HepG2 (cell line): ENCODE measurements around the gene LRBA. TPM values are rescaled to one million over a fixed set of nuclear protein-coding genes. Genes with fewer than 3 reads are reported as not detected.

Experiments
- ADNP ChIP-seq: sonication (generic); formaldehyde crosslinking; IDR thresholded peaks from 2 replicates; pipeline ENCODE4 v1.4.0; 2020; ENCODE audit warnings: missing genetic modification reagents
- ELF1 ChIP-seq: sonication (generic); formaldehyde crosslinking; IDR thresholded peaks from 2 replicates; pipeline ENCODE4 v1.4.0; 2020; ENCODE audit warnings: missing genetic modification reagents
- IRF2 ChIP-seq: IDR thresholded peaks from 2 replicates; pipeline ENCODE4 v1.6.1; 2018; ENCODE audit warnings: missing genetic modification reagents, missing compliant biosample characterization
- IRF9 ChIP-seq: sonication (generic); formaldehyde crosslinking; IDR thresholded peaks from 2 replicates; pipeline ENCODE4 v1.8.0; 2022; ENCODE audit warnings: missing genetic modification reagents, mild to moderate bottlenecking, borderline replicate concordance
- NBN ChIP-seq: fragments of 450-650 bp; conservative IDR thresholded peaks from 2 replicates; pipeline ENCODE4 v1.6.1; 2017
- PLRG1 ChIP-seq: fragments of 450-650 bp; conservative IDR thresholded peaks from 2 replicates; pipeline ENCODE4 v1.6.1; 2016
- ZBTB1 ChIP-seq: sonication (generic); formaldehyde crosslinking; IDR thresholded peaks from 2 replicates; pipeline ENCODE4 v1.4.0; 2020; ENCODE audit warnings: missing genetic modification reagents, borderline replicate concordance
- ZBTB14 ChIP-seq: sonication (generic); formaldehyde crosslinking; IDR thresholded peaks from 2 replicates; pipeline ENCODE4 v1.4.0; 2020; ENCODE audit warnings: missing genetic modification reagents
- ZBTB4 ChIP-seq: sonication (generic); formaldehyde crosslinking; IDR thresholded peaks from 2 replicates; pipeline ENCODE4 v1.4.0; 2020; ENCODE audit warnings: missing genetic modification reagents, mild to moderate bottlenecking, borderline replicate concordance
- ZNF333 ChIP-seq: sonication (generic); formaldehyde crosslinking; IDR thresholded peaks from 2 replicates; pipeline ENCODE4 v1.4.0; 2020; ENCODE audit warnings: mild to moderate bottlenecking, missing genetic modification reagents, borderline replicate concordance
- ZNF674 ChIP-seq: sonication (generic); formaldehyde crosslinking; IDR thresholded peaks from 2 replicates; pipeline ENCODE4 v1.5.0; 2020; ENCODE audit warnings: low read depth, mild to moderate bottlenecking, missing genetic modification reagents
- ZNF746 ChIP-seq: sonication (generic); formaldehyde crosslinking; IDR thresholded peaks from 2 replicates; pipeline ENCODE4 v1.8.0; 2022; ENCODE audit warnings: mild to moderate bottlenecking, missing genetic modification reagents
- ZNF747 ChIP-seq: sonication (generic); formaldehyde crosslinking; IDR thresholded peaks from 2 replicates; pipeline ENCODE4 v1.8.1; 2023; ENCODE audit warnings: missing genetic modification reagents, mild to moderate bottlenecking, borderline replicate concordance
- ZNF788 ChIP-seq: sonication (generic); formaldehyde crosslinking; IDR thresholded peaks from 2 replicates; pipeline ENCODE4 v1.5.0; 2020; ENCODE audit warnings: mild to moderate bottlenecking, missing genetic modification reagents, borderline replicate concordance
- ZSCAN20 ChIP-seq: sonication (generic); formaldehyde crosslinking; IDR thresholded peaks from 2 replicates; pipeline ENCODE4 v1.4.0; 2020; ENCODE audit warnings: missing genetic modification reagents, mild to moderate bottlenecking, borderline replicate concordance
- polyA plus RNA-seq, 8 experiments: library from polyadenylated mRNA; depleted of rRNA in 3 of 8; stranded (reverse) in 7 of 8; unstranded in 1 of 8; fragments of >200 nt; fragmentation: Illumina TruSeq in 4 of 8; extraction: Trizol in 4 of 8; gene quantifications; 2 replicates each; pipeline versions ENCODE4 v1.2.1 to v1.2.3, GENCODE V29; 2011 to 2016; ENCODE audit warnings: low read depth in 4 of 8, missing spikeins in 1 of 8, mixed read lengths in 1 of 8; ENCODE audit not compliant: insufficient read depth in 1 of 8
- total RNA-seq, 5 experiments: library from RNA; depleted of rRNA; stranded (reverse); fragments of >200 nt; fragmentation: Illumina TruSeq; extraction: Trizol; gene quantifications; 2 replicates each; pipeline ENCODE4 v1.2.3, GENCODE V29; 2016; ENCODE audit warnings: low read depth in 1 of 5
- TF ChIP-seq, protein P1 (sequence below): sonication (generic); formaldehyde crosslinking; conservative IDR thresholded peaks from 2 replicates; pipeline ENCODE4 v1.4.0; 2020; ENCODE audit warnings: missing genetic modification reagents
- TF ChIP-seq, protein P2 (sequence below): sonication (generic); formaldehyde crosslinking; IDR thresholded peaks from 2 replicates; pipeline ENCODE4 v1.5.0; 2020; ENCODE audit warnings: mild to moderate bottlenecking, missing genetic modification reagents
- TF ChIP-seq, protein P3 (sequence below): sonication (generic); formaldehyde crosslinking; IDR thresholded peaks from 2 replicates; pipeline ENCODE4 v1.5.1; 2020; ENCODE audit warnings: missing genetic modification reagents, mild to moderate bottlenecking, borderline replicate concordance

The LRBA gene
- total and polyA plus RNA-seq, 2 of the 13 experiments (the other 11 are each of a cell fraction or from before 2014, with no cell fraction given), result 21.0 to 37.2 TPM

DNA sequence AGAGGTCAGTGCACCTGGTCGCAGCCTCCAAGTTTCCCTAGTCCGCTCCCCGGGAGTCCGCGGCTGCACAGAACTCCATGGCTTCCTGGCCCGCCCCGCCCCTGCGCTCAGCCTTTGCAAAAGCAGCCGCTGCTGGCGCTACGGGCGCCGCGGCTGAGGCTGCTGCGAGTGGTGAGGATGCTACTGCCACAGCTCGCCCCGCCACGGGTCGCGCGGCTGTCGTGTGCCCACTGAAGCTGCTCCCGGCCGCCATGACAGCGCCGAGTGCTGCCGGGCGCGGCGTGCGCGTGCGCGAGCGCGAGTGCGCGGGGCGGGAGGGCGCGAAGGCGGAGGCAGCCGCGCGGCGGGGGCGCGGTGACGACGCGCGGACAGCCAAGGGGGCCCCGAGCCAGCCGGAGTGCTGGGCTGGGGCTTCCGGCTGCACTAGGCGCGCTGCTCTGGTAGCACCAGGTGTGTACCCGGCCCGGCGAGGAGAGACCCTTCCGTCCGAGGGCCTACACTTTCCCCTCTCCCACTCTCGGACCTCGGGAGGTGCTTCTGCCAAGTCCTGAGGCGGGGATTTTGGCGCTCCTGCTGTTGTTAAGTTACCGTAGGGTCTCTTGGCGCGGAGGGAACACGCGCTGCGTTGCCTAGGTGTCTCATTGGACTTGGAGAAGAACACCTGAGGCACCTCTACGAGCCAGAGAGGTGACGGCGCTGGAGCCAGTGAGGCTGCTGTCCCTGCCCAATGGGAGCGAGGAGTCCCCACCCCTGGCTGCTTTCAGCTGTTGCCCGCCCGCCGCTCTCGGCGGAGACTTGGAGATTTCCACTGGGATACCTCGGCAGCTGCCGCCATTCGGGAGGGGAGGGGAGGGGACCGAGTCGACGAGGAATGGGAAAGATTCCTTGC, 619 bp upstream of the LRBA start (continued):
- peak; percentile 75; the same call in 1 of the 2 replicates for TF ChIP-seq IRF9 (CRISPR knock-in tag)
- TF ChIP-seq, protein P1, sequence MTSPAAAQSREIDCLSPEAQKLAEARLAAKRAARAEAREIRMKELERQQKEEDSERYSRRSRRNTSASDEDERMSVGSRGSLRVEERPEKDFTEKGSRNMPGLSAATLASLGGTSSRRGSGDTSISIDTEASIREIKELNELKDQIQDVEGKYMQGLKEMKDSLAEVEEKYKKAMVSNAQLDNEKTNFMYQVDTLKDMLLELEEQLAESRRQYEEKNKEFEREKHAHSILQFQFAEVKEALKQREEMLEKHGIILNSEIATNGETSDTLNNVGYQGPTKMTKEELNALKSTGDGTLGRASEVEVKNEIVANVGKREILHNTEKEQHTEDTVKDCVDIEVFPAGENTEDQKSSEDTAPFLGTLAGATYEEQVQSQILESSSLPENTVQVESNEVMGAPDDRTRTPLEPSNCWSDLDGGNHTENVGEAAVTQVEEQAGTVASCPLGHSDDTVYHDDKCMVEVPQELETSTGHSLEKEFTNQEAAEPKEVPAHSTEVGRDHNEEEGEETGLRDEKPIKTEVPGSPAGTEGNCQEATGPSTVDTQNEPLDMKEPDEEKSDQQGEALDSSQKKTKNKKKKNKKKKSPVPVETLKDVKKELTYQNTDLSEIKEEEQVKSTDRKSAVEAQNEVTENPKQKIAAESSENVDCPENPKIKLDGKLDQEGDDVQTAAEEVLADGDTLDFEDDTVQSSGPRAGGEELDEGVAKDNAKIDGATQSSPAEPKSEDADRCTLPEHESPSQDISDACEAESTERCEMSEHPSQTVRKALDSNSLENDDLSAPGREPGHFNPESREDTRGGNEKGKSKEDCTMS, result no peak
- peak; percentile 96 for TF ChIP-seq ZBTB14 (CRISPR knock-in tag)
- TF ChIP-seq, protein P2, sequence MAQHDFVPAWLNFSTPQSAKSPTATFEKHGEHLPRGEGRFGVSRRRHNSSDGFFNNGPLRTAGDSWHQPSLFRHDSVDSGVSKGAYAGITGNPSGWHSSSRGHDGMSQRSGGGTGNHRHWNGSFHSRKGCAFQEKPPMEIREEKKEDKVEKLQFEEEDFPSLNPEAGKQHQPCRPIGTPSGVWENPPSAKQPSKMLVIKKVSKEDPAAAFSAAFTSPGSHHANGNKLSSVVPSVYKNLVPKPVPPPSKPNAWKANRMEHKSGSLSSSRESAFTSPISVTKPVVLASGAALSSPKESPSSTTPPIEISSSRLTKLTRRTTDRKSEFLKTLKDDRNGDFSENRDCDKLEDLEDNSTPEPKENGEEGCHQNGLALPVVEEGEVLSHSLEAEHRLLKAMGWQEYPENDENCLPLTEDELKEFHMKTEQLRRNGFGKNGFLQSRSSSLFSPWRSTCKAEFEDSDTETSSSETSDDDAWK (CRISPR knock-in tag), result no peak
- peak; percentile 41; the same call in 1 of the 2 replicates for TF ChIP-seq ELF1
- no peak for TF ChIP-seq PLRG1
- no peak for TF ChIP-seq ZBTB4 (CRISPR knock-in tag)
- TF ChIP-seq IRF2 (CRISPR knock-in tag), result no peak
- no peak for TF ChIP-seq ZNF333 (CRISPR knock-in tag)
- TF ChIP-seq, protein P3, sequence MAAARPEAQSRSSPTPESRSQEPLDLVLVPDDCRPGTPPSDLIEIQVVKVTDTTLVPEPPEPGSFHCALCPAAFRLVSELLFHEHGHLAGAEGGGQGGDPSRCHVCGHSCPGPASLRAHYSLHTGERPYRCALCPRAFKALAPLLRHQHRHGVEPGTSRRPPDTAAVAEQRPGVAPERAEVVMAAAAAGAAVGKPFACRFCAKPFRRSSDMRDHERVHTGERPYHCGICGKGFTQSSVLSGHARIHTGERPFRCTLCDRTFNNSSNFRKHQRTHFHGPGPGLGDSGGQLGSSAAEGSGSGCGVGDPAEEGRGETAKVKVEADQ, result peak; percentile 60; the same call in 1 of the 2 replicates
- TF ChIP-seq ZNF788 (CRISPR knock-in tag), result peak; percentile 61
- no peak for TF ChIP-seq ZSCAN20 (CRISPR knock-in tag)
- no peak for TF ChIP-seq ADNP (CRISPR knock-in tag)
- peak; percentile 79 for TF ChIP-seq ZNF674 (CRISPR knock-in tag)
- no peak for TF ChIP-seq NBN
- no peak; the same call in 1 of the 2 replicates for TF ChIP-seq ZNF746 (CRISPR knock-in tag)
- TF ChIP-seq ZBTB1 (CRISPR knock-in tag), result no peak
- TF ChIP-seq ZNF747, result peak; percentile 86
